Activated CD4-positive, alpha-beta T cell treated with anti-CD3 and anti-CD28 coated beads for 4 hours (primary cell): Measurements from ENCODE around the gene RAB31.

ENCODE experiments used
- DNase-seq, 2 donors: peaks; one replicate each; pipeline ENCODE4 v3.0.0-alpha.2; 2020

RAB31 gene

GRCh38 chr18:9824952-9825371 lies 116.9 kb downstream of the RAB31 start:
- no peak for DNase-seq

- DNase-seq: no peak
These were observed 117.5 kb downstream of the RAB31 start for GRCh38 chr18:9825571-9826073.

GRCh38 chr18:9826685-9827084 lies 118.6 kb downstream of the RAB31 start:
- no peak for DNase-seq

GRCh38 chr18:9827211-9827792 lies 119.2 kb downstream of the RAB31 start:
- DNase-seq: no peak

DNA sequence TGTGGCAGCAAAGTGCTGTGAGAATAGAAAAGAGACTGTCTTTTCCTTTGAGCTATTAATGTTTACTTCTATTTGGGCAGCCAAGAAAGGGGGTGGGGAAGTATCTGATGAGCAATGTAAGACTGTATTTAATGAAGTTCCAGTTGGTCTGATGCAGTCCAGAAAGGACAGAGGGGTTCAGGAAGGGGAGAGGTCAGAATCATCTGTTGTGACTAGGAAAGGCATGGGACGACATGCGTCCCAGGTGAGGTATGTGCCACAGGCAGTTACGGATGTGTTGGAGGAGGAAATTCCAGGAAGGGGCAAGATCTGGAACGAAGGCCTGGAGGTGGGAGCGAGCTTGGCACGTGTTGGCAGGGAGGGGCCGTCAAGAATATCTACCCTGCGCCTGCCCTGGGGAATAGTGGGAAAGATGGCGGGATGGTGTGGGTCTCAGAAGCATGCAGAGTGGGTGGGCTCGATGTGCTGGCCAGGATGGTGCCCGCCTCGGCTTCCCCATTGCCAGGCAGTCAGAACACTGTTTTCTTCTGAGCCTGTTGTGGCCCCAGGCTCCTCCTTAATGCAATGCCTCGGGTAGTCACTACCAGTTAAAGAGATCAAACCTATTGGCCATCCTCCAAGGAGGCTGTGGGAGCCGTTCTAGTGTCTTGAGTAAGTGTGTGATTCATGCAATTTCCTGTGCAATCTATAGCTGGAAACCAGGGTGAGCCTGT lies 119.8 kb downstream of the RAB31 start:
- no peak for DNase-seq

DNA sequence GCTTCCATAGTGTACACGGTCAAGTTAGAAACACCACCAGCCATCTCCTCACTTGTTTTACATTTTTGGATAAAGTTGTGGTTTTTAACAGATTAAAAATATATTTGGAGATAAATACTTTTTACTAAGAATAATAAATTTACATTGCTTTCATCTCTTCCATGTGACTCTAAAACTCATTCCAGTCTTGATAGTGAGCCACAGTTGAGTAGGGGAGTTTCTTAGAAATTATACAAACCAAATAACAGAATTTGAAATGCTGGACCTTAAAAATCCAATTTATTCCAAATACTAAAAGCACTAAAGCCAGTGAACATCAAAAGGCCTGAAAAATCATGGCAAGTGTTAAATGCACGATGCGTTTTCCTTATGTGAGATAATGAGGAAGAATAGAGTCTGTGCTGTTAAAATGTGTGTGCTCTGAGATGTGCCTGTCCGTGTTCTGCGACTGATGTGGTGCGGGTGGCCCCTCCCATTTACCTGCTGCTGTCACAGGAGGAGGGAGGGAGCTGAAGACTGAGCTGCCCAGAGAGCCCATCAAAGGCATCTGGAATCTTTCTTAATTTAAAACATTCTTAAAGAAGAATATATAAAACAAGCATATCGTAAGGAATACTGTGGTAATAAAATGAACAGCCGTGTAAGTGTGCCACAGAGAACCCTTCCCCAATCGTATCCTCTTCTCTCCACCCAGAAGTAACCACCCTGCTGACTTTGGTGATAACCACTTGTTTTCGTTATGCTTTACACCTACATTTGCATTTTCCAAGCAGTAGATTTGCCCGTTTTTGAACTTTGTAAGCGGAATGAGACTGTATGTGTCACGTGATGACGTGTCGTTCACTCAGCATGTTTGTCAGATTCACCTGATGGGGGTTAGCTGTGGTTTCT lies 120.7 kb downstream of the RAB31 start:
- no peak for DNase-seq

GRCh38 chr18:9829397-9829712 lies 121.3 kb downstream of the RAB31 start:
- no peak for DNase-seq

- DNase-seq: no peak
These were observed 123.1 kb downstream of the RAB31 start for GRCh38 chr18:9831036-9831722.

- no peak for DNase-seq
These were observed 123.7 kb downstream of the RAB31 start for GRCh38 chr18:9831723-9832199.

- DNase-seq: no peak
These were observed 124.8 kb downstream of the RAB31 start for GRCh38 chr18:9832871-9833270.

GRCh38 chr18:9834551-9834950 lies 126.5 kb downstream of the RAB31 start:
- DNase-seq: no peak

DNA sequence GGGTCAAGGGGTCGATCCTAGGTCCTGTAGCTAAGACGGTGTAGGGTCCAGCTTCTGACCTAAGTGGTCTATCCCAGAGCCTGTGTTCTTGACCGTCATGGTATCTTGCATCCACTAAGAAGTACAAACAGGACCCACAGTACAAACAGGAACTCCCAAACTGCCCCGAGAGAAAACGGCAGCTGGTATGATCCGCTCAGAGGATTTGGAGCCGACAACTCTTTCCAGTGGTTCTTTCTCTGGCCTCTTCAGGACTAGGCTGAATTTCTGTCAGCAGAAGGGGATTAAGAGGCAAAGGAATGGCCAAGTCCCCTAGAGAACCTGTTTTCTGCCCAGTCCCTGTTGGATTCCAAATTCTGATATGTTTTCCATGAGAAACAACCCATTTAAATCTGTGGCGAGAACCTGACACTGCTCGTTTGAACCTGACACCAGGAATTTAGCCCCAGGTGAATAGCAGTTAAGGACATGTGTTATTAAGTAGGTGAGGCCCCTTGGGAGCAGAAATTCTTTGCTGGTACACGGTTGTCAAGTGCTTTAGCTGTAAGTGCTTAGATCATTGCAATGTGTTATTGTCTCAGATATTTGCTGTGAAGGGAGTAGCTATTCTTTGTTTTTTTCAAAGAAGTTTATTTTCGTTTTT lies 127.1 kb downstream of the RAB31 start:
- DNase-seq: no peak

- DNase-seq: no peak
These were observed 127.7 kb downstream of the RAB31 start for GRCh38 chr18:9835825-9836224.

GRCh38 chr18:9838144-9838877 lies 130.2 kb downstream of the RAB31 start:
- DNase-seq: no peak

GRCh38 chr18:9839211-9839610 lies 131.1 kb downstream of the RAB31 start:
- no peak for DNase-seq

- DNase-seq: no peak
These were observed 131.8 kb downstream of the RAB31 start for GRCh38 chr18:9839853-9840252.

- DNase-seq: no peak
These were observed 133.7 kb downstream of the RAB31 start for GRCh38 chr18:9841752-9842151.

- DNase-seq: no peak
These were observed 134.3 kb downstream of the RAB31 start for GRCh38 chr18:9842448-9842847.

DNA sequence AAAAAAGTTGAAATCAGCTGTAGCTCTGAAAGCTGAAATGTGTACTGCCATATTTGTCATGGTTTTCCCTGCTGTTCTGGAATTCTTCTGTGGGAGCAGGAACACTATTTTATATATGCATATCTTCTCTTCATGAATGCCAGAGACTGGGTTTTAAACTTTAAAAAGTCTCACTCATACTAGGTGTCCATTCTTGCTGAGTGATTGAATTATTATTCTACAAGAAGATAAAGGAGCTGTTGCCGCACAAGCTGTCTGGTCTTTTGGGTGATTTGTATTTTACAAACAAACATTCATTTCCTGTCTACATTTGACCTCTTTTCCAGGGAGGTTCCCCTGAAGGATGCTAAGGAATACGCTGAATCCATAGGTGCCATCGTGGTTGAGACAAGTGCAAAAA lies 137.2 kb downstream of the RAB31 start:
- no peak for DNase-seq

DNA sequence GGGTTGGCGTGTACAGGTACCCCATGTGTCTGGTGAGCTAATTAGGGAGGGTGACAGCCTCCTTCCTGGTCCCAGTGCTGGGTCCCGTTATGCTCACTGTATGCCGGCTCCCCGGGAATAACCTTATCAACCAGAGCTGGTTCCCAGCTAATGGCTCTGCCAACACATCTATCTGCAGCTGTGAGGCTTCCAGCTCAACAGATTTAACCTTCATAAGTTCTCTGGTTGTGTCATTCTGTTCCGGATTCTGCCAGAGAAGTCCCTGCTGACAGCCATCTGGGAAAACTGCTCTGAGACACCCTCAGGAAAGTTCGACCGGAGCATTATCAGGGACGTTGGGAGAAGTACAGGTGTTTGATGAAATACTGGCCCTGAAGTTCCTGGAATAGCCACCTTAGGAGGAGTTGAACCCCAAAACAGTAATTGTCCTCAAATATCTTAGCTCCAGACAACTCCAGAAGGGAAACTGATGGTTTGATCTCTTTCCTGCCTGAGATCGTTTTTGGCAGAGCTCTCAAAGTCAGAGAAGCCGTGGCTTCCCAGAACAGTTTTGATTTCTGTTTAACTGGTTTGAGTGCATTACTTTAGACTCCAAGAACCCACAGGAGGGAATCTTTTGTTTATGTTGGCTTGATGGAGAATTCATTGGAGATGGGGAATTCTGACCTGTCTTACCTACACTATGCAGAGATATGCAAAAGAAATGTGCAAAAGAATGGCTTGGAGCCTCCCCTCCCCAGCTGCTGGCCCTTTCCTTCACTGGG lies 138.2 kb downstream of the RAB31 start:
- no peak for DNase-seq
